OCI-LY1 (cell line): ENCODE measurements around the gene LDLRAD1.
"Not testable (repeated sequence)": the region's sequence is repeated elsewhere in the genome, so short reads cannot be mapped to it uniquely, and the experiment has no call there.

Experiments used
- H2AFZ ChIP-seq: fragments of 200-600 bp; sonication (generic), shearing (Covaris generic); 2 replicates; pipeline ENCODE4 v1.6.0; 2014; ENCODE audit warnings: antibody characterized with exemption, mild to moderate bottlenecking, low read length
- H3F3A ChIP-seq: fragments of 200-600 bp; sonication (generic), shearing (Covaris generic); 2 replicates; pipeline ENCODE4 v1.6.0; 2014; ENCODE audit warnings: mild to moderate bottlenecking, antibody characterized with exemption, low read length, moderate library complexity; ENCODE audit not compliant: insufficient read depth
- H3K27ac ChIP-seq: fragments of 200-600 bp; sonication (generic); 2 replicates; pipeline ENCODE4 v1.5.1; 2014; ENCODE audit warnings: low read length, mixed run types, mild to moderate bottlenecking, low read depth; ENCODE audit not compliant: poor library complexity, severe bottlenecking
- H3K27me3 ChIP-seq: fragments of 200-600 bp; sonication (generic); 2 replicates; pipeline ENCODE4 v1.6.0; 2014; ENCODE audit warnings: antibody characterized with exemption, mild to moderate bottlenecking, low read length, moderate library complexity; ENCODE audit not compliant: insufficient read depth
- H3K36me3 ChIP-seq: fragments of 200-600 bp; sonication (generic); 2 replicates; pipeline ENCODE4 v1.6.1; 2014; ENCODE audit warnings: mild to moderate bottlenecking, antibody characterized with exemption, low read length, moderate library complexity, mixed read lengths; ENCODE audit not compliant: insufficient read depth
- H3K4me1 ChIP-seq: fragments of 200-600 bp; sonication (generic); 2 replicates; pipeline ENCODE4 v1.5.1; 2014; ENCODE audit warnings: mild to moderate bottlenecking, low read length, moderate library complexity; ENCODE audit not compliant: insufficient read depth, severe bottlenecking
- H3K4me2 ChIP-seq: fragments of 200-600 bp; sonication (generic), shearing (Covaris generic); 2 replicates; pipeline ENCODE4 v1.6.1; 2014; ENCODE audit warnings: low read length
- H3K4me3 ChIP-seq: fragments of 200-600 bp; sonication (generic); 2 replicates; pipeline ENCODE4 v1.5.1; 2014; ENCODE audit warnings: low read length, low read depth, mild to moderate bottlenecking, mixed read lengths; ENCODE audit not compliant: poor library complexity, severe bottlenecking
- H3K79me2 ChIP-seq: fragments of 200-600 bp; shearing (Covaris generic); 2 replicates; pipeline ENCODE4 v1.6.1; 2016; ENCODE audit warnings: mixed run types, low read length, mixed read lengths; ENCODE audit not compliant: insufficient read depth
- H3K9ac ChIP-seq: fragments of 200-600 bp; sonication (generic), shearing (Covaris generic); 2 replicates; pipeline ENCODE4 v1.6.1; 2014; ENCODE audit warnings: mild to moderate bottlenecking, low read length, mixed read lengths
- H3K9me2 ChIP-seq: fragments of 200-600 bp; sonication (generic), shearing (Covaris generic); 2 replicates; pipeline ENCODE4 v1.6.1; 2014; ENCODE audit warnings: low read depth, mild to moderate bottlenecking, low read length, mixed read lengths
- H3K9me3 ChIP-seq: fragments of 200-600 bp; shearing (Covaris generic); 2 replicates; pipeline ENCODE4 v1.6.1; 2014; ENCODE audit warnings: low read length, mixed read lengths
- H4K20me1 ChIP-seq: fragments of 200-600 bp; sonication (generic), shearing (Covaris generic); 2 replicates; pipeline ENCODE4 v1.6.0; 2016; ENCODE audit warnings: mild to moderate bottlenecking, low read length; ENCODE audit not compliant: insufficient read depth
- CTCF ChIP-seq: fragments of 200-600 bp; sonication (generic), shearing (Covaris generic); IDR thresholded peaks from 2 replicates; pipeline ENCODE4 v1.5.1; 2017; ENCODE audit warnings: mild to moderate bottlenecking, antibody characterized with exemption, low read length, moderate library complexity, mixed read lengths
- EZH2 ChIP-seq: fragments of 200-600 bp; sonication (generic), shearing (Covaris generic); IDR thresholded peaks from 2 replicates; pipeline ENCODE4 v1.8.0; 2017; ENCODE audit warnings: borderline replicate concordance, mixed run types, mild to moderate bottlenecking, antibody characterized with exemption, low read length, moderate library complexity, mixed read lengths

The LDLRAD1 gene

GRCh38 chr1:54037476-54037875, 19.5 kb upstream of the LDLRAD1 start:
- no peaks in the 10 kb centered on the region for H4K20me1 ChIP-seq
- no peak overlapping the region for H3K4me3 ChIP-seq
- no peak overlapping the region for H3K27ac ChIP-seq
- H3K4me2 ChIP-seq = no peak overlapping the region
- H3F3A ChIP-seq = no peaks in the 10 kb centered on the region
- H3K4me1 ChIP-seq = no peaks in the 10 kb centered on the region
- H3K9me3 ChIP-seq = no peaks in the 10 kb centered on the region
- H2AFZ ChIP-seq = no peak overlapping the region
- no peak for TF ChIP-seq EZH2
- TF ChIP-seq CTCF = no peak
- H3K79me2 ChIP-seq = no peaks in the 10 kb centered on the region
- H3K27me3 ChIP-seq = no peaks in the 10 kb centered on the region
- no peak overlapping the region for H3K9ac ChIP-seq
- H3K9me2 ChIP-seq = no peaks in the 10 kb centered on the region
- peaks cover 94% of the 10 kb centered on the region for H3K36me3 ChIP-seq

DNA sequence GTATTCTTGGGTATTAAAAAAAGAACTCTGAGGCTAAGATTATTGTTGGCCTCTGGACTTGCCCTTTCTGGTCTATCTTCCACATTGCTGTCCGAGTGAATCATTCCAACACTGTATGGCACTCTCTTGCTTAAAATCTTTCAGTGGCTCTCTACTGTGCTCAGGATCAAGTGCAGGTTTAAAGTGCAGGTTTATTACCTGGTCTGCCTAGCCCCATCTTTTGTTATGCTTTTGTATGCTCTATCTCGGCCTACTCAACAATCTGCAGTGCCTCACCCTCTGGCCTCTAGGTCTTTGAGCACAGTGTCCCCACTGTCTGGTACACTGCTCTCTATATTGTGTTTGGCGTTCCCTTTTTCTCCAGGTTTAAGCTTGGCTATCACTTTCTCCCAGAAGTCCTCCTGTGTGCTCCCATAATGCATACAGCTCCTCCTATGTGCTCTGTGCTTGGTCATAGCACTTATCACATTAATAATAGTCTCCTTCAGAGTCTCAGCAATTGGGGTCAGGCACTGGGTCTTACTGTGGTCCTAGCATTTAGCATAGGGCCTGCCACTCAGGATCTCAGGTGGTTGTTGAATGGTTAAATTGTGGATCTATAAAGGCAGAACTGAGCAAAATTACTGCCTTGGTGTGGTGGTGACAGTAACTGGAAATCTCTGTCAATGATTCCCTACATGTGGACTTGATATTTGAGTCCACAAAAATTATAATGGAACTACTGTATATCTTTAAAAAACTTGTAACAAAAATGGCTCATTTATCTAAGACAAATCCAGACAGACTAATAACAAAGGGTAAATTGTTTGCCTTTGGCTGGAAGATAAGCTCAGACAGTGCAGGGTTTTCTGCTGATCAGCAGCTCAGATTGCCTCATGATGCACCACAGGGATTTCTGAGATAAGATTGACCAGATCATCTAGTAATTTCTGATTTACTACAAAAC, 10.6 kb upstream of the LDLRAD1 start:
- H3K27ac ChIP-seq = no peak overlapping the region

DNA sequence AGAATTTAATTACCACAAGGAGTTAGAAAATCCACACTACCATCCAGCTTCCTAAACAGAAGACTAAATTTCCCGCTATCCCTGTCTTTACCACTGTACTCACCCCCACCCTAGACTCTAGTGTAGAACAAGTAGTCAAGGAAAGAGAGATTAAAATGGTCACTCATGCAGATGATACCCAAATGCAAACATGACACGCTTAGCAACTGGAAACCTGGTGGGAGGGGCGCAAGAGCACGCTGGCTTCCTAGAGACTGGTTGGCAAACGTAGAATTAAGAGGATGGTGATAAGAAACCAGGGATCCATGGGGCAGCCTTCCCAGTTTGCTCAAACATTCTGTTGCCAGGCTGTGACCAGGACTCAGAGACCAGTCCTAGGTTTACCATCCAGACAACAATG, 9.9 kb upstream of the LDLRAD1 start:
- H3K27me3 ChIP-seq = no peaks in the 10 kb centered on the region
- no peak overlapping the region for H3K4me3 ChIP-seq
- H2AFZ ChIP-seq = no peak overlapping the region
- TF ChIP-seq CTCF (no peak), EZH2 (no peak)
- H3K9me2 ChIP-seq = no peaks in the 10 kb centered on the region
- H3K9ac ChIP-seq = no peak overlapping the region
- no peak overlapping the region for H3K27ac ChIP-seq
- no peaks in the 10 kb centered on the region for H4K20me1 ChIP-seq
- no peaks in the 10 kb centered on the region for H3K9me3 ChIP-seq
- no peaks in the 10 kb centered on the region for H3K79me2 ChIP-seq
- no peaks in the 10 kb centered on the region for H3F3A ChIP-seq
- peaks cover 34% of the 10 kb centered on the region for H3K36me3 ChIP-seq
- H3K4me2 ChIP-seq = no peak overlapping the region
- no peaks in the 10 kb centered on the region for H3K4me1 ChIP-seq

More for the DNA sequence above, 10.6 kb upstream of the LDLRAD1 start:
- Histone ChIP-seq H3K9me3 (no peaks in the 10 kb centered on the region), H3K9me2 (no peaks in the 10 kb centered on the region), H4K20me1 (no peaks in the 10 kb centered on the region), H3K4me1 (no peaks in the 10 kb centered on the region), H3K79me2 (no peaks in the 10 kb centered on the region), H3F3A (no peaks in the 10 kb centered on the region), H3K27me3 (no peaks in the 10 kb centered on the region), H3K36me3 (peaks cover 39% of the 10 kb centered on the region), H3K4me3 (no peak overlapping the region), H2AFZ (no peak overlapping the region), H3K4me2 (no peak overlapping the region), H3K9ac (no peak overlapping the region)
- TF ChIP-seq EZH2 (no peak), CTCF (no peak)

GRCh38 chr1:54024811-54025210, 6.8 kb upstream of the LDLRAD1 start:
- H3K36me3 ChIP-seq, H3K9me3 ChIP-seq, H3K9ac ChIP-seq, H3K27me3 ChIP-seq, H4K20me1 ChIP-seq, H3K27ac ChIP-seq, H3F3A ChIP-seq, H3K4me1 ChIP-seq, H3K4me3 ChIP-seq, H3K79me2 ChIP-seq, H3K9me2 ChIP-seq, H2AFZ ChIP-seq, H3K4me2 ChIP-seq: not testable (repeated sequence)
